BLaER1 treated with 17β-estradiol and CSF1 and Interleukin-3, amounts not matched to agents 10 nM and 100 nM (cell line): Measurements from ENCODE around the gene CWC27.

Experiments used
- H3K27ac ChIP-seq, 11 experiments: shearing (Covaris generic); formaldehyde crosslinking; 2 replicates each; pipeline ENCODE4 v1.8.1; 2022
- H3K27me3 ChIP-seq, 11 experiments: shearing (Covaris generic); formaldehyde crosslinking; 2 replicates each; pipeline ENCODE4 v1.8.1; 2022
- H3K36me3 ChIP-seq, 11 experiments: shearing (Covaris generic); formaldehyde crosslinking; 2 replicates each; pipeline ENCODE4 v1.8.1; 2022
- H3K4me1 ChIP-seq, 10 experiments: shearing (Covaris generic); formaldehyde crosslinking; 2 replicates each; pipeline ENCODE4 v1.8.1; 2022
- H3K4me2 ChIP-seq, 11 experiments: shearing (Covaris generic); formaldehyde crosslinking; 2 replicates each; pipeline ENCODE4 v1.8.1; 2022
- H3K4me3 ChIP-seq, 10 experiments: shearing (Covaris generic); formaldehyde crosslinking; 2 replicates each; pipeline ENCODE4 v1.8.1; 2022
- H3K9ac ChIP-seq, 11 experiments: shearing (Covaris generic); formaldehyde crosslinking; 2 replicates each; pipeline ENCODE4 v1.8.1; 2022
- H3K9me3 ChIP-seq, 11 experiments: shearing (Covaris generic); formaldehyde crosslinking; replicated peaks in 1 of 11; 2 replicates each; pipeline ENCODE4 v1.8.1; 2022
- H4K20me1 ChIP-seq, 11 experiments: shearing (Covaris generic); formaldehyde crosslinking; 2 replicates each; pipeline ENCODE4 v1.8.1; 2022
- Cebpa-rat ChIP-seq, 11 experiments: shearing (Covaris generic); IDR thresholded peaks; 2 replicates each; pipeline ENCODE4 v1.8.1; 2022

The CWC27 gene

DNA sequence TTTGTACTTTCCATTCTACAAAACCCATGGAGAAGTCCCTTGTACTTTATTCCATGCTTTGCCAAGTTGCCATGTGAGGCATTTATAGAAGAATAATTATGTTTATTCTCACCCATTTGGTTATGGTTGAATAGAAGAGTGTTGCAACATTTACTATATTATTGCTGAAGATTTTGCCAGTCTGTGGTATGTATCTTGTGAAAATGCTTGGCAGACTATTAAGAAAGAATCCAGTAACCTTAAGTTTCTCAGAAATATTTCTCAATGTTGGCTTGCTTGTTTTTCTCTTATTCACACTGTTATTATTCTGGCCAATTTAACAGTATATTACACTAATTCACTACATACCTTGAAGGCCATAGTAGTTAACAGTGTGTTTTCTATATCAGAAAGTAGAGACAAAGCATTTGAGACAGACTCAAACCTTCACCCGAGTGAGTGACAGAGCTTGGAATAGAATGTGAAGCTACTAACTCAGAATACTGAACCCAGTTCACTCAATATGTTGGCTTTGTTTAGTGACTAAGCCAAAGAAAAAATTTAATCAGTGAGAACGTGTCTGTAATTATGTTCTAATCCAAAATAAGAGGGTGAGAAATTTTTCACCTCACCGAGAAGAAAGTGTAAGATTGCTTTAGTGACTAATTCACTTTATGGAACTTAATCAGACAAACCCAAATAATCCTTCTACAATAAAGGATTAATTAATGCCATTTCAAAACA, 184.4 kb downstream of the CWC27 start:
- H3K9me3 ChIP-seq, result no peaks in the 10 kb centered on the region
- no peak overlapping the region for H3K27ac ChIP-seq
- no peak overlapping the region for H3K4me3 ChIP-seq
- H3K9ac ChIP-seq, result no peak overlapping the region
- no peak for TF ChIP-seq Cebpa-rat (IDR thresholded peaks at IDR 0.05)
- no peaks in the 10 kb centered on the region for H4K20me1 ChIP-seq
- peaks cover 0 to 7% (median 0%) of the 10 kb centered on the region in 10 experiments; a peak in 5 of 20 replicates for H3K4me1 ChIP-seq
- H3K4me2 ChIP-seq, result no peak overlapping the region
- no peaks in the 10 kb centered on the region for H3K36me3 ChIP-seq
- H3K27me3 ChIP-seq, result no peaks in the 10 kb centered on the region

DNA sequence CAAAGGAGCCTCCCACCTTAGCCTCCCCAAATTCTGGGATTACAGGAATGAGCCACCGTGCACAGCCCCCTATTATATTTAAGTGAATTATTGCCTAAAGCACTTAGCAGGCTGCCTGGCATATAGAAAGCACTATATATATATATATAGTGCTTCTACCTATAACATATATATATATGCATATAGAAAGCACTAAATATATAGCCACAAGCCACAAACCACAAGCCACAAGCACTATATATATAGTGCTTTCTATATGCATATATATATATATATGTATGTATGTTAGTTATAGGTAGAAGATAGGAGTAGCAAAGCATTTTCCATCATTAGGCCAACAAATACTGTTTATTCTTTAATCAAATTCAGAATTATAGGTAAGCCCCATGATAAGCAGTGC, 185.8 kb downstream of the CWC27 start:
- H3K4me3 ChIP-seq, result no peak overlapping the region
- H3K4me2 ChIP-seq, result peak overlapping the region in 3 of 11 experiments; percentile 21 to 22 (median 21); a peak in 1 of 22 replicates
- H3K9me3 ChIP-seq, result no peaks in the 10 kb centered on the region
- no peak for TF ChIP-seq Cebpa-rat (IDR thresholded peaks at IDR 0.05)
- H3K4me1 ChIP-seq, result peaks cover 0 to 7% (median 0%) of the 10 kb centered on the region in 10 experiments; a peak in 5 of 20 replicates
- no peaks in the 10 kb centered on the region for H4K20me1 ChIP-seq
- no peaks in the 10 kb centered on the region for H3K27me3 ChIP-seq
- no peaks in the 10 kb centered on the region for H3K36me3 ChIP-seq
- no peak overlapping the region for H3K27ac ChIP-seq
- H3K9ac ChIP-seq, result no peak overlapping the region

- Histone ChIP-seq H3K4me3 (no peak overlapping the region), H3K4me2 (no peak overlapping the region), H3K9ac (no peak overlapping the region), H3K36me3 (peaks cover 4 to 19% (median 15%) of the 10 kb centered on the region in 11 experiments; a peak in 16 of 22 replicates), H3K27me3 (no peaks in the 10 kb centered on the region), H3K9me3 (peaks cover 18 to 22% (median 19%) of the 10 kb centered on the region in 11 experiments), H4K20me1 (no peaks in the 10 kb centered on the region), H3K4me1 (peaks cover 0 to 7% (median 0%) of the 10 kb centered on the region in 10 experiments; a peak in 5 of 20 replicates), H3K27ac (no peak overlapping the region)
- TF ChIP-seq Cebpa-rat (IDR thresholded peaks at IDR 0.05), result no peak
Measured at GRCh38 chr5:64958757-64959391, 190.1 kb downstream of the CWC27 start.

GRCh38 chr5:64963278-64963677, 194.5 kb downstream of the CWC27 start:
- TF ChIP-seq Cebpa-rat (IDR thresholded peaks at IDR 0.05), result no peak
- no peaks in the 10 kb centered on the region for H4K20me1 ChIP-seq
- H3K4me2 ChIP-seq, result no peak overlapping the region
- no peaks in the 10 kb centered on the region for H3K4me1 ChIP-seq
- H3K9ac ChIP-seq, result no peak overlapping the region
- peaks cover 4 to 24% (median 17%) of the 10 kb centered on the region in 11 experiments; a peak in 16 of 22 replicates for H3K36me3 ChIP-seq
- H3K27ac ChIP-seq, result no peak overlapping the region
- H3K9me3 ChIP-seq, result peaks cover 20 to 28% (median 25%) of the 10 kb centered on the region in 11 experiments
- no peak overlapping the region for H3K4me3 ChIP-seq
- H3K27me3 ChIP-seq, result no peaks in the 10 kb centered on the region

DNA sequence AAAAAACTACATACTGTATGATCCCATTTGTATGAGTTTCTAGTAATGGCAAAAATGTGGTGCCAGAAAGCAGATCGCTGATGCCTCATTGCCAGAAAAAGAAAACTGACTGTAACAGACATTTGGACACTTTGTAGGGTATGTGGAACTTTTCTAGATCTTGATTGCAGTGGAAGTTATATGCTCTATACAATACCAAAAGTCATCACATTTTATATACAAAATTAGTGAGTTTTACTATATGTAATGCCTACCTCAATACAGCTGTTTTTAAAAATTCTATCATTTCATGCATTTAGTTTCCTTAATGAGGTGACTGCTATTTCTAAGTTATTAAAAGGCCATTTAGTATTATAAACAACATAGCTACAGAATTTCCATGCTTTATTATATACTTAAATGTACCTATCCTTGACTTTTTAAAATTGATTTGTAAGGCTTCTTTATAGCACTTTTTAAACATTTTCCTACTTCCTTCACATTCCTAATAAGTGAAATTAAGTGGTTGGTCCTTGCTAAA, 199.9 kb downstream of the CWC27 start:
- Histone ChIP-seq H3K9ac (no peak overlapping the region), H3K36me3 (peaks cover 10 to 28% (median 14%) of the 10 kb centered on the region in 11 experiments; a peak in 18 of 22 replicates), H3K27me3 (no peaks in the 10 kb centered on the region), H3K4me3 (no peak overlapping the region), H3K27ac (no peak overlapping the region), H4K20me1 (no peaks in the 10 kb centered on the region), H3K4me1 (peaks cover 0 to 9% (median 5%) of the 10 kb centered on the region in 10 experiments; a peak in 7 of 20 replicates), H3K9me3 (peaks cover 4 to 15% (median 9%) of the 10 kb centered on the region in 11 experiments), H3K4me2 (no peak overlapping the region)
- TF ChIP-seq Cebpa-rat (IDR thresholded peaks at IDR 0.05), result no peak

- Histone ChIP-seq H3K9me3 (peaks cover 0 to 12% (median 6%) of the 10 kb centered on the region in 11 experiments; a peak in 7 of 22 replicates), H3K4me3 (no peak overlapping the region), H3K4me1 (peaks cover 0 to 11% (median 5%) of the 10 kb centered on the region in 10 experiments; a peak in 7 of 20 replicates), H3K27ac (no peak overlapping the region), H3K36me3 (peaks cover 13 to 30% (median 20%) of the 10 kb centered on the region in 11 experiments; a peak in 19 of 22 replicates), H3K4me2 (no peak overlapping the region), H3K27me3 (no peaks in the 10 kb centered on the region), H3K9ac (no peak overlapping the region), H4K20me1 (no peaks in the 10 kb centered on the region)
- no peak for TF ChIP-seq Cebpa-rat (IDR thresholded peaks at IDR 0.05)
Measured at GRCh38 chr5:64969578-64969977, 200.8 kb downstream of the CWC27 start.

- Histone ChIP-seq H3K9ac (no peak overlapping the region), H3K4me1 (peaks cover 0 to 11% (median 5%) of the 10 kb centered on the region in 10 experiments; a peak in 7 of 20 replicates), H3K9me3 (peaks cover 0 to 11% (median 6%) of the 10 kb centered on the region in 11 experiments; a peak in 4 of 22 replicates), H3K27ac (no peak overlapping the region), H3K27me3 (no peaks in the 10 kb centered on the region), H3K4me3 (no peak overlapping the region), H3K36me3 (peaks cover 15 to 47% (median 25%) of the 10 kb centered on the region in 11 experiments; a peak in 19 of 22 replicates), H3K4me2 (no peak overlapping the region), H4K20me1 (no peaks in the 10 kb centered on the region)
- TF ChIP-seq Cebpa-rat (IDR thresholded peaks at IDR 0.05), result no peak
Measured at GRCh38 chr5:64971513-64971912, 202.8 kb downstream of the CWC27 start.

DNA sequence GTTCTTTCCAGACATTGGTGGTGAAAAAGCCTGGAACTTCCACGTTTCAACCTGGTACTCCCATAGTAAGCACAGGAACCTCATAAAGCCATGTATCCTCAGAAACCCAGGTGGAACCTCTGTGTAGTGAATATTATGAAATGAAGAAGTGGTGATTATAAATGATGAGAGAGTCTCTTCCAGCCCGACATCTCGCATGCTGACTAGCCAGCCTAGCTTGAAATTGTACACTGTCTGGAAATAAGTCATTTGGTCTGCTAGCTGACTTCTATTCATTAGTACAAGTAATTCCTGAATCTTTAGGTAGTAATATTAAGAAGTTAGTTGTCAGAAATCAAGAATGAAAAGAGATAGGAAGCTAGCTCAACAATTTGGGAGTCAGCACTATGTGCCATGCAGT, 203.3 kb downstream of the CWC27 start:
- H3K4me1 ChIP-seq, result peaks cover 0 to 11% (median 5%) of the 10 kb centered on the region in 10 experiments; a peak in 7 of 20 replicates
- H3K27ac ChIP-seq, result no peak overlapping the region

GRCh38 chr5:64972591-64972990, 203.9 kb downstream of the CWC27 start:
- Histone ChIP-seq H3K9me3 (peaks cover 0 to 11% (median 6%) of the 10 kb centered on the region in 11 experiments; a peak in 4 of 22 replicates), H3K4me1 (peaks cover 0 to 11% (median 5%) of the 10 kb centered on the region in 10 experiments; a peak in 7 of 20 replicates), H3K27ac (no peak overlapping the region), H4K20me1 (no peaks in the 10 kb centered on the region), H3K4me2 (no peak overlapping the region; a peak in 1 of 22 replicates), H3K27me3 (no peaks in the 10 kb centered on the region), H3K36me3 (peaks cover 15 to 58% (median 34%) of the 10 kb centered on the region in 11 experiments; a peak in 20 of 22 replicates), H3K4me3 (no peak overlapping the region), H3K9ac (no peak overlapping the region)
- no peak for TF ChIP-seq Cebpa-rat (IDR thresholded peaks at IDR 0.05)

More for the DNA sequence above, 203.3 kb downstream of the CWC27 start:
- peaks cover 15 to 52% (median 30%) of the 10 kb centered on the region in 11 experiments; a peak in 19 of 22 replicates for H3K36me3 ChIP-seq
- H3K4me2 ChIP-seq, result no peak overlapping the region
- TF ChIP-seq Cebpa-rat (IDR thresholded peaks at IDR 0.05), result no peak
- H4K20me1 ChIP-seq, result no peaks in the 10 kb centered on the region
- no peak overlapping the region for H3K4me3 ChIP-seq
- no peak overlapping the region for H3K9ac ChIP-seq
- no peaks in the 10 kb centered on the region for H3K27me3 ChIP-seq
- H3K9me3 ChIP-seq, result peaks cover 0 to 11% (median 6%) of the 10 kb centered on the region in 11 experiments; a peak in 4 of 22 replicates
